ENCODE results near the gene SYNRG.

The SYNRG gene

DNA sequence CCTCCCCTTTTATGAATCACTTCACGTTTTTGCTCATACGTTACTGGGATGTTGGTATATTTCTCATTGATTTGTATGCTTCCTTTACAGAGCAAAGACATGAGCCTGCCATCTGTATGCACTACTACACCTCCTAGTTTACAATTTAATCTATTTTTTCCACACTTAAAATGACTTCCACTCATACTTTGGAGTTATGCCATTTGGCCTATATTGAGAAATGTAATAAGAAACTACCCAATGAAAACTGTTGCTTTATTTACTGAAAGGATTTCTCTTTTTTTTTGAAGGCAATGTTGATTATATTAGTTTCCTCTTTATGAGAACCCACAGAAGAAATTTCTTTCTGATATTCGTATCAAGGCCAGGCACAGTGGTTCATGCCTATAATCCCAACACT lies 76.5 kb downstream of the SYNRG start:
- in situ Hi-C loops (cut with HindIII; ENCODE audit: low pct_ligation_motif_present, low sequenced_read_pairs) = no loop called here
- no peak overlapping the region for H3K27ac ChIP-seq
- no peak for DNase-seq
- H3K27me3 ChIP-seq (replicated peaks) = no peaks in the 10 kb centered on the region
- TF ChIP-seq, protein P1, sequence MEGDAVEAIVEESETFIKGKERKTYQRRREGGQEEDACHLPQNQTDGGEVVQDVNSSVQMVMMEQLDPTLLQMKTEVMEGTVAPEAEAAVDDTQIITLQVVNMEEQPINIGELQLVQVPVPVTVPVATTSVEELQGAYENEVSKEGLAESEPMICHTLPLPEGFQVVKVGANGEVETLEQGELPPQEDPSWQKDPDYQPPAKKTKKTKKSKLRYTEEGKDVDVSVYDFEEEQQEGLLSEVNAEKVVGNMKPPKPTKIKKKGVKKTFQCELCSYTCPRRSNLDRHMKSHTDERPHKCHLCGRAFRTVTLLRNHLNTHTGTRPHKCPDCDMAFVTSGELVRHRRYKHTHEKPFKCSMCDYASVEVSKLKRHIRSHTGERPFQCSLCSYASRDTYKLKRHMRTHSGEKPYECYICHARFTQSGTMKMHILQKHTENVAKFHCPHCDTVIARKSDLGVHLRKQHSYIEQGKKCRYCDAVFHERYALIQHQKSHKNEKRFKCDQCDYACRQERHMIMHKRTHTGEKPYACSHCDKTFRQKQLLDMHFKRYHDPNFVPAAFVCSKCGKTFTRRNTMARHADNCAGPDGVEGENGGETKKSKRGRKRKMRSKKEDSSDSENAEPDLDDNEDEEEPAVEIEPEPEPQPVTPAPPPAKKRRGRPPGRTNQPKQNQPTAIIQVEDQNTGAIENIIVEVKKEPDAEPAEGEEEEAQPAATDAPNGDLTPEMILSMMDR (IDR thresholded peaks at IDR 0.05; ENCODE audit: low read depth, low read length, missing control alignments) = no peak
- peaks cover 38% of the 10 kb centered on the region for H3K36me3 ChIP-seq (replicated peaks)
- no peak overlapping the region for H3K4me3 ChIP-seq (ENCODE audit: low read depth, low read length)

DNA sequence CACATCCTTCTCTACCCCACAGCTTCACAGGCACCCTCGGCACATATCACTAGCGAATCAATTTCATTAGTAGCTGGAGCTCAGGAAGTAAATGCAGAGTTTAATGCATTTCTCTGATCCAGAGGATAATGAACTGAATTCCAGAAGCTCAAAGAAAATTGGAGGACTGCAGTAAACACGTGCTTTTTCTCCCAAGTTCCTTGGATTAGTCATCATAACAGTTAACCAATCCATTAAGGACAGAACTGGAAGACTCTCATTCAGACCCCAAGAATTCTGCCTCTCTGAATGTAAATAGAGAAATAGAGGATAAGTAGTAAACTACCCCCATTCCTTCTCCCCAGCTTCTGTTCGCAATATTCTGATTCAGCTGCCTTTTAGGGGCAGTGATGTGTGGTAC lies 78.8 kb downstream of the SYNRG start:
- Histone ChIP-seq H3K27ac (no peak overlapping the region), H3K4me3 (ENCODE audit: low read depth, low read length) (no peak overlapping the region), H3K36me3 (replicated peaks) (peaks cover 16% of the 10 kb centered on the region), H3K27me3 (replicated peaks) (no peaks in the 10 kb centered on the region)
- in situ Hi-C loops (cut with HindIII; ENCODE audit: low pct_ligation_motif_present, low sequenced_read_pairs) = no loop called here
- no peak for DNase-seq
- TF ChIP-seq, protein P1 (IDR thresholded peaks at IDR 0.05; ENCODE audit: low read depth, low read length, missing control alignments) = no peak

DNA sequence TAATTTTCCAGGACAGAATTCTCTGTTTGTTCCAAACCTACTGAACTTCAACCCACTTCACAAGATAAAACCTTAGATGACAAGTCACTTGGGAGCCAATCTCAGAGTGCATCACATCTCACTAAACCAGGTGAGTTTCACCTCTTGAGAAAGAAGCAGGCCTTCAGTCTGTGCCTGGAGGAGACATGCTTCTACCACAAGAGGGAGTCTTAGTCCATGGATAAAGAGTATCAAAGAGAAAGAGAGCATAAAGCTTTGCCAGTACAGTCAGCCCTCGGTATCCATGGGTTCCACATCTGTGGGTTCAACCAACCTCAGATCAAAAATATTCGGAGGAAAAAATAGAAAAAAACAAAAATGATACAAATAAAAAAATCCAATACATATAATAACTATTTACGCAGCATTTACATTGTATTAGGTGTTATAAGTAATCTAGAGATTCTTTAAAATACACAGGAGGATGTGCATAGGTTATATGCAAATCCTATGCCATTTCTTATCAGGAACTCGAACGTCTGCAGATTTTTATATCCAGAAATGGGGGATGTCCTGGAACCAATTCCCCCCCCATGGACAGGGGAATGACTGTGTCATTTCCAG lies 81.9 kb downstream of the SYNRG start:
- Histone ChIP-seq H3K27ac (no peak overlapping the region), H3K27me3 (replicated peaks) (no peaks in the 10 kb centered on the region), H3K36me3 (replicated peaks) (peaks cover 14% of the 10 kb centered on the region), H3K4me3 (ENCODE audit: low read depth, low read length) (no peak overlapping the region)
- DNase-seq = peak; percentile 16
- TF ChIP-seq, protein P1 (IDR thresholded peaks at IDR 0.05; ENCODE audit: low read depth, low read length, missing control alignments) = peak; percentile 89
- in situ Hi-C loops (cut with HindIII; ENCODE audit: low pct_ligation_motif_present, low sequenced_read_pairs) = no loop called here

DNA sequence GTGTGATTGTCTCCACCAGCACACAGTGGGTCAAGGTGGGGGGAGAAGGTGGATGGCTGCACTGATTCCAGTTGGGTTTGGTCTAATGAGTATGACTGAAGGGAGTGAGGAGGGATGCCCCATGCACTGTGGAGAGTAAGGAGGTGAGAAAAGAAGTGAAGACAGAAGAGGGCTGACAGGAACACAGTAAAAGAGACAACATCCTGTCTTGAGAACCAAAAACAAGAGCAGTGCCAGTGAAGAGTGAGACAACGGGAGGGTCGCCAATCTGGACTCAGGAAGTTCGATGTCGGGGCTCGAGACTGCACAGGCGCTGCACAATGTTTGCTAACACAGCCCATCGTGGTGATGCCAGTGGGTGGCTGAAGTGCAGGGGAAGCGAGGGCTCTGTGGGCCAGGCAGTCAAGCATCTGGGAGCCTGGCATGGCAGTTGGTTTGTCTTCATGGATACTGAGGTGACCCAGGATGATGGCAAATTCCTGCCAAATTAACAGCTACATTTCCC lies 85.5 kb downstream of the SYNRG start:
- H3K27ac ChIP-seq = no peak overlapping the region
- TF ChIP-seq, protein P1 (IDR thresholded peaks at IDR 0.05; ENCODE audit: low read depth, low read length, missing control alignments) = no peak
- in situ Hi-C loops (cut with HindIII; ENCODE audit: low pct_ligation_motif_present, low sequenced_read_pairs) = no loop called here
- no peak for DNase-seq
- H3K27me3 ChIP-seq (replicated peaks) = no peaks in the 10 kb centered on the region
- no peak overlapping the region for H3K4me3 ChIP-seq (ENCODE audit: low read depth, low read length)
- H3K36me3 ChIP-seq (replicated peaks) = peaks cover 6% of the 10 kb centered on the region

GRCh38 chr17:37521821-37522220 lies 87.4 kb downstream of the SYNRG start:
- Histone ChIP-seq H3K4me3 (ENCODE audit: low read depth, low read length) (no peak overlapping the region), H3K27me3 (replicated peaks) (no peaks in the 10 kb centered on the region), H3K27ac (no peak overlapping the region), H3K36me3 (replicated peaks) (peaks cover 12% of the 10 kb centered on the region)
- TF ChIP-seq, protein P1 (IDR thresholded peaks at IDR 0.05; ENCODE audit: low read depth, low read length, missing control alignments) = no peak
- DNase-seq = no peak
- in situ Hi-C loops (cut with HindIII; ENCODE audit: low pct_ligation_motif_present, low sequenced_read_pairs) = no loop called here

GRCh38 chr17:37520174-37520573 lies 89.0 kb downstream of the SYNRG start:
- in situ Hi-C loops (cut with HindIII; ENCODE audit: low pct_ligation_motif_present, low sequenced_read_pairs) = no loop called here
- DNase-seq = no peak
- H3K36me3 ChIP-seq (replicated peaks) = peaks cover 13% of the 10 kb centered on the region
- no peak overlapping the region for H3K4me3 ChIP-seq (ENCODE audit: low read depth, low read length)
- H3K27ac ChIP-seq = no peak overlapping the region
- TF ChIP-seq, protein P1 (IDR thresholded peaks at IDR 0.05; ENCODE audit: low read depth, low read length, missing control alignments) = no peak
- no peaks in the 10 kb centered on the region for H3K27me3 ChIP-seq (replicated peaks)
